B cell (primary cell): ENCODE measurements around the gene MED15. TPM values are rescaled to one million over a fixed set of nuclear protein-coding genes. Genes with fewer than 3 reads are reported as not detected.
"Not testable (repeated sequence)": the region's sequence is repeated elsewhere in the genome, so short reads cannot be mapped to it uniquely, and the experiment has no call there.

Experiments
- ATAC-seq: fragments of 200-7000 bp; cut with Tn5 transposase; one replicate; pipeline ENCODE4 v1.10.0; 2021; ENCODE audit warnings: low read depth, mild to moderate bottlenecking, moderate number of reproducible peaks, moderate library complexity
- CTCF ChIA-PET: fragments of 350-600 bp; sonication (Branson Sonifier 250); formaldehyde crosslinking; loops from one replicate; lab custom pipeline; 2021; ENCODE audit warnings: antibody characterized with exemption, inconsistent platforms; lab: Charles Lee
- POLR2A ChIA-PET: fragments of 350-600 bp; sonication (Branson Sonifier 250); formaldehyde crosslinking; loops from one replicate; lab custom pipeline; 2021; ENCODE audit warnings: antibody characterized with exemption; lab: Charles Lee
- DNase-seq: peaks from one replicate; pipeline ENCODE4 v3.0.0; 2013
- H2AFZ ChIP-seq: 2 replicates; pipeline ENCODE4 v1.6.1; 2012; ENCODE audit warnings: mild to moderate bottlenecking, low read depth, low read length; ENCODE audit not compliant: insufficient read depth, poor library complexity, severe bottlenecking
- H3K27ac ChIP-seq, 2 donors: 1 replicate in 1 of 2; 2 replicates in 1 of 2; pipeline ENCODE4 v1.5.1; 2012 to 2013; ENCODE audit warnings: low read length in 2 of 2, mild to moderate bottlenecking in 2 of 2, moderate library complexity in 1 of 2
- H3K27me3 ChIP-seq, 4 experiments: fragments of 200-600 bp in 1 of 4; sonication (generic) in 1 of 4; replicated peaks in 1 of 4; 1 replicate in 2 of 4; 2 replicates in 2 of 4; pipeline versions ENCODE4 v1.6.1 to v1.7.0; 2013 to 2016; ENCODE audit warnings: low read length in 3 of 4, mild to moderate bottlenecking in 2 of 4, mixed read lengths in 1 of 4, moderate library complexity in 1 of 4; ENCODE audit not compliant: insufficient read depth in 4 of 4, control insufficient read depth in 3 of 4; ENCODE audit errors: control extremely low read depth in 1 of 4
- H3K36me3 ChIP-seq, 2 experiments: replicated peaks in 1 of 2; 1 replicate in 1 of 2; 2 replicates in 1 of 2; pipeline versions ENCODE4 v1.6.1 to v1.7.1; 2013; ENCODE audit warnings: low read length in 1 of 2; ENCODE audit not compliant: insufficient read depth in 2 of 2, control insufficient read depth in 1 of 2; ENCODE audit errors: control extremely low read depth in 1 of 2, extremely low read depth in 1 of 2
- H3K4me1 ChIP-seq, 2 donors: fragments of 200-600 bp in 1 of 2; sonication (generic) in 1 of 2; 1 replicate in 1 of 2; 2 replicates in 1 of 2; pipeline versions ENCODE4 v1.5.1 to v1.6.1; 2013 to 2017; ENCODE audit warnings: low read length in 2 of 2; ENCODE audit not compliant: control insufficient read depth in 2 of 2, insufficient read depth in 2 of 2
- H3K4me2 ChIP-seq: replicated peaks from 2 replicates; pipeline ENCODE3; 2012; ENCODE audit warnings: mild to moderate bottlenecking, low read depth, low read length; ENCODE audit not compliant: poor library complexity, severe bottlenecking
- H3K4me3 ChIP-seq, 5 experiments: fragments of 200-600 bp in 1 of 5; sonication (generic) in 1 of 5; 1 replicate in 3 of 5; 2 replicates in 2 of 5; pipeline versions ENCODE4 v1.5.1 to v1.7.0; 2011 to 2016; ENCODE audit warnings: low read length in 4 of 5, mild to moderate bottlenecking in 4 of 5, low read depth in 2 of 5, control low read depth in 1 of 5, moderate library complexity in 1 of 5; ENCODE audit not compliant: insufficient read depth in 1 of 5; ENCODE audit errors: control extremely low read depth in 1 of 5, extremely low read depth in 1 of 5
- H3K79me2 ChIP-seq: fragments of 200-600 bp; sonication (generic); one replicate; pipeline ENCODE4 v1.6.0; 2016; ENCODE audit warnings: low read length; ENCODE audit not compliant: control insufficient read depth, insufficient read depth
- H3K9ac ChIP-seq: fragments of 200-600 bp; sonication (generic); 2 replicates; pipeline ENCODE4 v1.6.1; 2017; ENCODE audit warnings: mild to moderate bottlenecking, low read length, moderate library complexity
- H3K9me3 ChIP-seq, 3 donors: one replicate each; pipeline versions ENCODE4 v1.6.1 to v1.7.1; 2013; ENCODE audit warnings: low read length in 2 of 3; ENCODE audit not compliant: control insufficient read depth in 2 of 3, insufficient read depth in 1 of 3; ENCODE audit errors: control extremely low read depth in 1 of 3
- H4K20me1 ChIP-seq: 2 replicates; pipeline ENCODE4 v1.6.0; 2012; ENCODE audit warnings: mild to moderate bottlenecking, low read length; ENCODE audit not compliant: insufficient read depth, control insufficient read depth, poor library complexity, severe bottlenecking
- H3K27ac Mint-ChIP-seq: one replicate; pipeline ENCODE4 v1.8.0; 2021; ENCODE audit warnings: mixed read lengths
- H3K27me3 Mint-ChIP-seq: one replicate; pipeline ENCODE4 v1.8.0; 2021; ENCODE audit warnings: mixed read lengths
- H3K4me1 Mint-ChIP-seq: one replicate; pipeline ENCODE4 v1.8.0; 2021; ENCODE audit warnings: mixed read lengths
- H3K4me3 Mint-ChIP-seq: one replicate; pipeline ENCODE4 v1.8.0; 2021; ENCODE audit warnings: mixed read lengths
- H3K9me3 Mint-ChIP-seq: one replicate; pipeline ENCODE4 v1.8.0; 2022; ENCODE audit warnings: mixed read lengths; ENCODE audit not compliant: insufficient read depth
- EZH2 ChIP-seq: IDR thresholded peaks from 2 replicates; pipeline ENCODE4 v1.6.1; 2012; ENCODE audit warnings: borderline replicate concordance, low read depth, mild to moderate bottlenecking, moderate library complexity, low read length; ENCODE audit not compliant: insufficient read depth, poor library complexity, severe bottlenecking
- WGBS: methylation state at CpG from one replicate; pipeline ENCODE4 v1.1.5; 2013; ENCODE audit warnings: missing lambda C conversion rate; ENCODE audit not compliant: insufficient coverage; 5-methylcytosine and 5-hydroxymethylcytosine counted together
- intact Hi-C: fragments of 100-400 bp; cut with micrococcal nuclease; formaldehyde crosslinking; loops from one replicate; pipeline ENCODE4 v1.10.0; 2022
- polyA plus RNA-seq: library from polyadenylated mRNA; depleted of rRNA; stranded (reverse); fragments of >200 nt; gene quantifications from 2 replicates; pipeline ENCODE4 v1.2.3, GENCODE V29; 2012
- total RNA-seq, 2 donors: library from RNA; stranded (reverse); fragments of 120-200 nt in 1 of 2; gene quantifications; 1 replicate in 1 of 2; 2 replicates in 1 of 2; pipeline versions ENCODE4 v1.2.3 to v1.2.4, GENCODE V29; 2013 to 2022
- TF ChIP-seq, protein P1 (sequence below): fragments of 200-600 bp; IDR thresholded peaks from one replicate; pipeline ENCODE4 v1.8.0; 2022; ENCODE audit warnings: antibody characterized with exemption, mild to moderate bottlenecking

The MED15 gene
- total and polyA plus RNA-seq, 2 donors (not counting 1 experiment from before 2014, with no cell fraction given) = 109 to 134 TPM

DNA sequence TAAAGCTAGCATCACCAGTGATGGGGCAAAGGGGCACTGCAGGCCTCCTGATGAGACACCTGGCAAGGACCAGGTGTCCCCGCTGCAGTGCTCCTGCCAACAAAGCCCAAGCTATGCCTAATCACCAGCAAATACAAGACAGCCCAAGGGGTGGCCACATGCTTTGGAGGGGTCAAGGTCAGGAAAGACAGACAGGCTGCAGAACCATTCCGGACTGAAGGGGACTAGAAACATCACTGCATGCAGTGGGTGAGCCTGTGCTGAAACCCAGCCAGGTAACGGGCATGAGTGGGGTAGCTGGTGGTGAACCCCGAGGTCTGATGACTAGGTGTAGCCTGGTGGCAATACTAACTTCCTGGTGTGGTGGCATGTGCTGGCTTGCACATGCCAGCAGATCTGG, 111.1 kb downstream of the MED15 start:
- Histone ChIP-seq H3K36me3 (no peaks in the 10 kb centered on the region), H3K4me3 (no peak overlapping the region), H3K9ac (no peak overlapping the region), H3K4me1 (no peaks in the 10 kb centered on the region), H3K4me2 (no peak overlapping the region), H3K9me3 (no peaks in the 10 kb centered on the region), H3K79me2 (no peaks in the 10 kb centered on the region), H2AFZ (no peak overlapping the region), H3K27ac (no peak overlapping the region), H4K20me1 (no peaks in the 10 kb centered on the region), H3K27me3 (peaks cover 0 to 3% (median 0%) of the 10 kb centered on the region in 4 experiments)
- no peaks in the 10 kb centered on the region for H3K4me1 Mint-ChIP-seq
- no peak for DNase-seq
- CTCF ChIA-PET = no interaction called here
- intact Hi-C loops = no loop called here
- no peak for TF ChIP-seq EZH2
- TF ChIP-seq, protein P1, sequence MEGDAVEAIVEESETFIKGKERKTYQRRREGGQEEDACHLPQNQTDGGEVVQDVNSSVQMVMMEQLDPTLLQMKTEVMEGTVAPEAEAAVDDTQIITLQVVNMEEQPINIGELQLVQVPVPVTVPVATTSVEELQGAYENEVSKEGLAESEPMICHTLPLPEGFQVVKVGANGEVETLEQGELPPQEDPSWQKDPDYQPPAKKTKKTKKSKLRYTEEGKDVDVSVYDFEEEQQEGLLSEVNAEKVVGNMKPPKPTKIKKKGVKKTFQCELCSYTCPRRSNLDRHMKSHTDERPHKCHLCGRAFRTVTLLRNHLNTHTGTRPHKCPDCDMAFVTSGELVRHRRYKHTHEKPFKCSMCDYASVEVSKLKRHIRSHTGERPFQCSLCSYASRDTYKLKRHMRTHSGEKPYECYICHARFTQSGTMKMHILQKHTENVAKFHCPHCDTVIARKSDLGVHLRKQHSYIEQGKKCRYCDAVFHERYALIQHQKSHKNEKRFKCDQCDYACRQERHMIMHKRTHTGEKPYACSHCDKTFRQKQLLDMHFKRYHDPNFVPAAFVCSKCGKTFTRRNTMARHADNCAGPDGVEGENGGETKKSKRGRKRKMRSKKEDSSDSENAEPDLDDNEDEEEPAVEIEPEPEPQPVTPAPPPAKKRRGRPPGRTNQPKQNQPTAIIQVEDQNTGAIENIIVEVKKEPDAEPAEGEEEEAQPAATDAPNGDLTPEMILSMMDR = no peak
- no peak overlapping the region for H3K27ac Mint-ChIP-seq
- 97% methylated on average over 4 of the region's 4 CpGs for WGBS
- H3K9me3 Mint-ChIP-seq = no peaks in the 10 kb centered on the region
- H3K4me3 Mint-ChIP-seq = no peak overlapping the region
- POLR2A ChIA-PET = no interaction called here
- no peaks in the 10 kb centered on the region for H3K27me3 Mint-ChIP-seq
- ATAC-seq = no peak

DNA sequence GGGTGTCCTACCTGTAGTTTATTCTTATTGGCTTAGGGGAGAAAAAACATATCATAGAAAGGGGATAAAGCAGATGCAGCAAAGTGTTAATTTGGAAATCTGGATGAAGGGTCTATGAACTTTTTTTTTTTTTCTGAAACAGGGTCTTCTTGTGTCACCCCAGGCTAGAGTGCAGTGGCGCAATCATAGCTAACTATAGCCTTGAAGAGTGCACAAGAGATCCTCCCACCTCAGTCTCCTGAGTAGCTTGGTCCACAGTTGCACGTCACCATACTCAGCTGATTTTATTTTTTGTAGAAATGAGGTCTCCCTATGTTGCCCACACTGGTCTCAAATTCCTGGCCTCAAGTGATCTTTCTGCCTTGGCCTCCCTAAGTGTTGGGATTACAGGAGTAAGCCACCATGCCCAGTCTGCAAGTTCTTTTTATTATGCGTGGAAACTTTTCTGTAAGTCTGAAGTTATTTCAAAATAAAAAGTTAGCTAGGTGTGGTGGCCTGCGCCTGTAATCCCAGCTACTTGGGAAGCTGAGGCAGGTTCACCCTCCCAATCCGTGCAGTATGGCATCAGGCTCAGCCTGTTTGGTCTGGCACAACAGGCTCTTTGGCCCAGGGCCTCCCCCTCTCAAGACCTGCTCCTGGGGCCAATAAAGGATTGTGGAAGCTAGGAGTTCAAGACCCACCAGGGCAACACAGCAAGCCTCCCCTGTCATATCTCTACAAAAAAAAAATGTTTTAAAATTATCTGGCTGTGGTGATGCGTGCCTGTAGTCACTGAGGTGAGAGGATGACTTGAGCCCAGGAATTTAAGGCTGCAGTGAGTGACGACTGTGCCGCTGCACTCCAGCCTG, 111.9 kb downstream of the MED15 start:
- ATAC-seq (no peak), DNase-seq (no peak)
- TF ChIP-seq, protein P1 = no peak
- no peak for TF ChIP-seq EZH2
- intact Hi-C loops = no loop called here
- H3K27me3 ChIP-seq = no peaks in the 10 kb centered on the region
- no peak overlapping the region for H3K27ac ChIP-seq
- CTCF ChIA-PET = no interaction called here
- H3K4me1 ChIP-seq = no peaks in the 10 kb centered on the region
- no peaks in the 10 kb centered on the region for H4K20me1 ChIP-seq
- 95% methylated on average over 5 of the region's 8 CpGs for WGBS
- Mint-ChIP-seq H3K4me1 (no peaks in the 10 kb centered on the region), H3K27ac (no peak overlapping the region), H3K4me3 (no peak overlapping the region), H3K9me3 (no peaks in the 10 kb centered on the region), H3K27me3 (no peaks in the 10 kb centered on the region)
- H3K36me3 ChIP-seq = no peaks in the 10 kb centered on the region
- POLR2A ChIA-PET = no interaction called here
- no peak overlapping the region for H3K4me3 ChIP-seq
- no peaks in the 10 kb centered on the region for H3K79me2 ChIP-seq
- H2AFZ ChIP-seq = no peak overlapping the region
- no peaks in the 10 kb centered on the region for H3K9me3 ChIP-seq
- no peak overlapping the region for H3K9ac ChIP-seq
- no peak overlapping the region for H3K4me2 ChIP-seq

DNA sequence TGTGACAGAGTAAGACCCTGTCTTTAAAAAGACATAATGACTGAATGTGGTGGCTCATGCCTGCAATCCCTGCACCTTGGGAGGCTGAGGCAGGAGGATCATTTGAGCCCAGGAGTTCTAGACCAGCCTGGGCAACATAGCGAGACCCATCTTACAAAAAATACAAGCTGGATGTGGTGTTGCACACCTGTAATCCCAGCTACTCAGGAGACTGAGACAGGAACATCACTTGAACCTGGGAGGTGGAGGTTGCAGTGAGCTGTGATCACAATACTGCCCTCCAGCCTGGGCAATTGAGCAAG, 112.4 kb downstream of the MED15 start:
- H3K9me3 ChIP-seq, DNase-seq, H3K27ac ChIP-seq, H3K36me3 ChIP-seq, H3K27me3 ChIP-seq, H3K9me3 Mint-ChIP-seq, H3K4me1 ChIP-seq, intact Hi-C loops, H3K79me2 ChIP-seq, H3K4me3 ChIP-seq, H3K4me2 ChIP-seq, H4K20me1 ChIP-seq, H3K4me3 Mint-ChIP-seq, ATAC-seq, POLR2A ChIA-PET, H3K27ac Mint-ChIP-seq, H3K4me1 Mint-ChIP-seq, H3K9ac ChIP-seq, H3K27me3 Mint-ChIP-seq, H2AFZ ChIP-seq, CTCF ChIA-PET: not testable (repeated sequence)
- WGBS = no CpG with 5 or more reads among the region's 1 CpG
